ENCODE results near the gene AP1AR.

Gene AP1AR

GRCh38 chr4:112222219-112222955 lies 9.2 kb upstream of the AP1AR start:
- no peak for DNase-seq (ENCODE audit: low read depth)

- DNase-seq (ENCODE audit: low read depth): no peak
Measured at GRCh38 chr4:112225157-112225556, 6.4 kb upstream of the AP1AR start.

- DNase-seq (ENCODE audit: low read depth): peak; percentile 93
Measured at GRCh38 chr4:112230879-112231778, 458 bp upstream of the AP1AR start.

GRCh38 chr4:112234952-112235609 lies 3.5 kb downstream of the AP1AR start:
- peak; percentile 17 for DNase-seq (ENCODE audit: low read depth)

GRCh38 chr4:112236040-112236439 lies 4.5 kb downstream of the AP1AR start:
- DNase-seq (ENCODE audit: low read depth): no peak

- DNase-seq (ENCODE audit: low read depth): no peak
Measured at GRCh38 chr4:112238833-112239232, 7.2 kb downstream of the AP1AR start.

GRCh38 chr4:112245383-112245782 lies 13.8 kb downstream of the AP1AR start:
- no peak for DNase-seq (ENCODE audit: low read depth)

- DNase-seq (ENCODE audit: low read depth): no peak
Measured at GRCh38 chr4:112247021-112247420, 15.4 kb downstream of the AP1AR start.

- no peak for DNase-seq (ENCODE audit: low read depth)
Measured at GRCh38 chr4:112251019-112251643, 19.5 kb downstream of the AP1AR start.

GRCh38 chr4:112252234-112252633 lies 20.6 kb downstream of the AP1AR start:
- no peak for DNase-seq (ENCODE audit: low read depth)

GRCh38 chr4:112253382-112254000 lies 21.9 kb downstream of the AP1AR start:
- no peak for DNase-seq (ENCODE audit: low read depth)

- DNase-seq (ENCODE audit: low read depth): no peak
Measured at GRCh38 chr4:112257098-112257497, 25.5 kb downstream of the AP1AR start.

- DNase-seq (ENCODE audit: low read depth): no peak
Measured at GRCh38 chr4:112266823-112267222, 35.2 kb downstream of the AP1AR start.

GRCh38 chr4:112270051-112270450 lies 38.5 kb downstream of the AP1AR start:
- no peak for DNase-seq (ENCODE audit: low read depth)

GRCh38 chr4:112270640-112271421 lies 39.2 kb downstream of the AP1AR start:
- no peak for DNase-seq (ENCODE audit: low read depth)

GRCh38 chr4:112272292-112272691 lies 40.7 kb downstream of the AP1AR start:
- no peak for DNase-seq (ENCODE audit: low read depth)

GRCh38 chr4:112274959-112275358 lies 43.4 kb downstream of the AP1AR start:
- no peak for DNase-seq (ENCODE audit: low read depth)

GRCh38 chr4:112276113-112276512 lies 44.5 kb downstream of the AP1AR start:
- no peak for DNase-seq (ENCODE audit: low read depth)

GRCh38 chr4:112277220-112277619 lies 45.6 kb downstream of the AP1AR start:
- no peak for DNase-seq (ENCODE audit: low read depth)

GRCh38 chr4:112277705-112278448 lies 46.3 kb downstream of the AP1AR start:
- DNase-seq (ENCODE audit: low read depth): no peak

Measured in activated T-cell treated with anti-CD3 and anti-CD28 coated beads for 1 hour (primary cell).